Measurements from ENCODE around the gene ATG16L1.
"Not testable (repeated sequence)": the region's sequence is repeated elsewhere in the genome, so short reads cannot be mapped to it uniquely, and the experiment has no call there.

ATG16L1 gene

DNA sequence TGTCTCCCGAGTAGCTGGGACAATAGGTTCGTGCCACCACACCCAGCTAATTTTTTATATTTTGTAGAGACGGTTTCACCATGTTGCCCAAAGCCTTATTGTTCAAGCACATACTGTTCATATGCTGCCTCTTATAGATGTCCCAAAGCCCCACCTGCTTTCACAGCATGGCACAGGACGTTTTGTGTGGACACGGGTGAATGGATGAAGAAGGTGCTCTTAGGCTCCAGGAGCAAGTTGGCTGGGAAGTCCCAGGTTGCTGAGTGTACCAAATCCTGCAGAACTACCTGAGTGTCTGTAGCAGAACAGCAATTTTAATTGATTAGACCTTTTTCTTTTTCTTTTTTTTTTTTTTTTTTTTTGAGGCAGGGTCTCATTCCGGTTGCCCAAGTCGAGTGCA, 45.6 kb downstream of the ATG16L1 start:
- no peak for DNase-seq

DNA sequence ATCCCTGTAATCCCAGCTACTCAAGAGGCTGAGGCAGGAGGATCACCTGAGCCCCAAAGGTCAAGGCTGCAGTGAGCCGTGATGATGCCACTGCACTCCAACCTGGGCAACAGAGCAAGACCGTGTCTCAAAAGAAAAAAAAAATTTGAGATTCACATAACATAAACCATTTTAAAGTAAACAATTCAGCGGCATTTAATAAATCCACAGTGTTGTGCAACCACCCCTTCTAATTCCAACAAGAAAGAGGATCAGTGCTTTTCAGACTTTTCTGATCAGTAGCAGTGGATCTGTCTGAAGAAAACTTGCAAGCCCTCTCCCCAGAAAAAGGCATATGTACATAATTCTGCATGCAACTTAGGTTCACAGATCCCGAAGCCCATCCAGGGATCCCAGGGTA, 48.9 kb downstream of the ATG16L1 start:
- DNase-seq, result no peak

DNA sequence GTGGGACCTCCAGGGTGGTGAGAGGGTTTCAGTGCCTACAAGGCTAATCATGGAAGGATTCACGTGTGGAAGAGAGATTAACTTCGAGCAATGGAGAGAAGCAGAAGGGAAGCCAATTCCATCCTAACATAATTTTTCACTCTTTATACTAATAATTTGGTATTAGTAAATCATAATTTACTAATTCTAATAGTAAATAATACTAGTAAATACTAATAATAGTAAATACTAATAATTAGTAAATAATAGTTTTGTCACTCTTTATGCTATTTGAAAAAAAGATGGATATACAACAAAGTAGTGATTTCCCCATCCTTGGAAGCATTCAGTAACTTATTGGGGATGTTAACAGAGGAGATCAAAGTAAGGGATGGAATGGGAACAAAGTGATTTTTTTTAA, 49.8 kb downstream of the ATG16L1 start:
- DNase-seq, result no peak

DNA sequence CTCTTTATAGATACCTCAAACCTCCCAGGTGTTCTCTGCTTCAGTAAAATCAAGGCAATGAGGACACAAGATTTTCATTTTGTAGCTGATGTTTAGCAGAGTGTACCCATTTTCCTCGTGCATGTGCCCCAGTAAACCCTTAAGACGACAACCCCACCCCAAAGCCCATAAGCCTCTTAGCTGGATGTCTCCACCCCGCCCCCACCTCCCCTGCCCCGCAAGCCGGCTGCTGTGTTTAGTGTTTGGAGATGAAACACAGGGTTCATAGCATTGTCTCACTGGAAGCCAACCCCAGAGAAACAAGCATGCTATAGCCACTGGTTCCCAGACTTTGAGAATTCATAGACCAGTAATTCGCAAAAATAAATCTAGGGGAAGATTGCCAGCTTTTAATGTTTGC, 50.3 kb downstream of the ATG16L1 start:
- DNase-seq, result no peak

DNA sequence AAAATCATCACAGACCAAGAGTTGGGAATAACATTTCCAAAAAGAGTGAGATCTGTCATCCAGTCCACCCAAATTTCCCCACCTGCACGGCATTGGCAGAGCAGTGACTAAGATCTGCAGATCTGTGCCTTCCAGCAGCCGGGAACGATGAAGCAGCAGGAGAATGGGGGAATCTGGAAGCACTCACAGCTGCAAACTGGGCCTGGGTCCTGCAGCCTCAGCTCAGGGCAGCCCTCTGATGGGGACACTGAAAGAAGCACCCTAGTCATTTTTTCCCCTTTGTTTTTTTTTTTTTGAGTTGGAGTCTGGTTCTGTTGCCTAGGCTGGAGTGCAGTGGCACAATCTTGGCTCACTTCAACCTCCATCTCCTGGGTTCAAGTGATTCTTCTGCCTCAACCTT, 51.8 kb downstream of the ATG16L1 start:
- DNase-seq, result no peak

DNA sequence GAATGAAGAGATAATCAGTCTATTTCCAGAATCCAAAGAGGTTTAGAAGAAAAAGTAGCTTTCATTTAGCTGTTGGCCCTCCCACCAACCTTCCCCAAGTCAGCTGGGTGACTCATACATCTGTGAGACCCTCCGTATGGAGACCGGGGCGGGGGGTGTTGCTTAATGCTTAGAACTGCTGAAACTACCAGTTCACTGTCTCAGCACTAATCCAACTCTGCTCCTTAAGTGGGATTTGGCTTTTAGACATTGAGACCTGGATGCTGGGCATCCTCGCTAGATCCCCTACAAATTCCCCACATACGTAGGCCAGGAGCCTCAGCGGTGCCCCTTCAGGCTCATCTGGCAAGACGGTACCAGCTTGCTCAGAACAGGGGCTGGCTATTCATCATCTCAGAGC, 56.1 kb downstream of the ATG16L1 start, which contains the start of gene SAG:
SAG (plus strand) TSS at position 252 of the 400 bp plus-strand sequence. CDS start 1,374 bp downstream, outside the sequence.
- no peak for DNase-seq

DNA sequence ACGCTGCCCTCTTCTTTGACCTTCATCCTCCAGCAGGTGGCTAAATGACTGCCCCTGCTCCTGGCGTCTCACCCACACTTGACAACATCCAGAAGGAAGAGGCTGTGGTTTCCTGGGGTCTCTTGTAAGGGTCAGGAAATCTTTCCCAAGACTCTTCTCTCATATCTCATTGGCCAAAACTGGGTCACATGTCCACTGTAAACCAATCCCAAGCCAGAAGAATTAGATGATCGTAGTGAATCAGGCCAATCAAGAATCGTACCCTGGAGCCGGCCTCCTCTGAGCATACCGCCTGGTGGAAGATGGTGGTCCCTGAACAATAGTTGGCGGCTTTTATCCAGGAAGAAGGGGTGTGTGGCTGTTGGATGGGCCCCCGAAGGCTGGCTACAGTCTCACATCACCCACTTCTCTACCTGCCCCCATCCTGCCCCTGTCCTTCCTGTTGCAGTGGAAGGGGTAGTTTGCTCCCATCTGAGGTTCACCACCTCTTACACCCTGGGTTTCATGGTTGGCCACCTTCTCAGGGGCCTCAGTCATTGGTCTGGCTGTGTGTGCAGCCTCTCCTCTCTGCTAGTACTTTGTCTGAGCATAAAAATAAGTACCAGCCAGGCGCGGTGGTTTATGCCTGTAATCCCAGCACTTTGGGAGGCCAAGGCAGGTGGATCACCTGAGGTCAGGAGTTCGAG, 59.9 kb downstream of the ATG16L1 start:
- no peak for DNase-seq

DNA sequence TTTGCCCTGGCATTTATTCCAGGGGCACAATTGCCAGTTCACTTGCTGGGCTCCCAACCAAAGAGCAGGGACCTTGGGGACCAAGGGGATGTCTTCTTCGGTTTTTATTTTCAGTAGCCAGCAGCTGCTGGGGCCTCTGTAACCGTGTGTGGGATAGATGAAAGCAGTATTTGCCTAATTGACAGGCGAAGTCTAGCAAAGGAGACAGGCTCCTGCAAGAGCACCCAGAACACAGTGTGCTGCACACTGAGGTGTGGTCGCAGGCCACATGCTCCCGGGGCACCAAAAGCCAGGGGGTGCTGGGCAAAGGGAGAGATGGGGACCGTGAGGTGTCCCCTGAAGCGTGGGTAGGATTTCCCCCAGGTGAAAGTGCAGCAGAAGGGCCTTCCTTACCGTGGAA, 61.4 kb downstream of the ATG16L1 start:
- DNase-seq, result no peak

DNA sequence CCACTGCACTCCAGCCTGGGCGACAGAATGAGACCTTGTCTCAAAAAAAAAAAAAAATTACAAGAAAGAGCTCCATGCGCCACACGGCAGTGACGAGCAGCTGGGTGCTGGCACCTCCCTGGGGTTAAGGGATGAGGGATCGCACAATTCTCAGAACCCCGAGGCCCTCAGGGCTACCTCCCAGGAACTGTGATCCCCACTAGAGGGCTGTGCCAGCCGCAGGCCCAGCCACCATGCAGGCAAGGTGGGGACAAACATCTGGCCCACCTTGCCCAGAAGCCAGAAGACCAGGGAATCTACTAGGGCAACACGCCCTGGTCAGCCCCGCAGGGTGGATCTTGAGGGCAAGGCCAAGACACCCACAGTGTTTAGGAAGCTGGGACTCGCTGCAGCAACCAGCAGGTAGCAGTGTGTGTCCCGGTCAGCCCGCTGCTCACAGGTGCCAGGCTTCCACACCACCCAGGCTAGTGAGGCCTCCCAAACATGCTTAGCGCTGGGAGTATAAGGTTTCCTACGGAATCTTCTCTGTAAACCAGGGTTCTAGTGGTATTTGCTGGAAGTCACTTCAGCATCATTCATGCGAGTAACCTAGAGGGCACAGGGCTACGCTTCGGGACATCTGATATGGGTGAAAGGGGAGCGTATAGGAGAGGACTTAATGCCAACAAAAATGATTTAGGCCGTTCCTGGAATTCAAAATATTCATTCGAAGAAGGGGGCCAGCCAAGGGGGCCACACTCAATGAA, 62.9 kb downstream of the ATG16L1 start:
- no peak for DNase-seq

DNA sequence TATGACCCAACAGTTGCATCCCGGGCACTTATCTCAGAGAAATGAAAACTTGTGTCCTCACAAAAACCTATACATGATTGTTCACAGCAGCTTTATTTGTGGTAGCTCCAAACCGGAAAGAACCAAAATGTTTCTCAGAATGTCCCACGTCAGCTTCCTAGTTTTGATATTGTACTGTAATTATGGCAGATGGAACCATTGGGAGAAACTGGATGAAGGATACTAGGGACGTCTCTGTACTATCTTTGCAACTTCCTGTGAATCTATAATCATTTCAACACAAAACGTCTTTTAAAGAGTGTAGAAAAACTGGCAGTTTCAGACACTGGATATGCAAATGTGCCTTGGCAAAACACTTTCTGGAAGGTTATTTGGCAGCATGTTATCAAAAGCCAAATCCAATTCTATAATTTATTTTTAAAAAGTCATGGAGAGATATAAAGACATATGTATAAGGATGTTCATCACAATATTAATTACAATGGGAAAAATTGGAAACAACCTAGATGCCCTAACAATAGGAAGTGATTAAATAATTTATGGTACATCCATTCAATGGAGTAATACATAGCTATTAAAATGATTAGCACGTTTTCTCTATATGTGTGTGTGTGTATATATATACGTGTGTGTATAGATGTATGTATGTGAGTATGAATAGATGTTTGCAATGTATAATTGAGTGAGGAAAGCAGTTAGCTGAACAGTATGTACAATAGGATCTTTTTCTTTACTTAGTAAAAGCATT, 65.9 kb downstream of the ATG16L1 start:
- no peak for DNase-seq

DNA sequence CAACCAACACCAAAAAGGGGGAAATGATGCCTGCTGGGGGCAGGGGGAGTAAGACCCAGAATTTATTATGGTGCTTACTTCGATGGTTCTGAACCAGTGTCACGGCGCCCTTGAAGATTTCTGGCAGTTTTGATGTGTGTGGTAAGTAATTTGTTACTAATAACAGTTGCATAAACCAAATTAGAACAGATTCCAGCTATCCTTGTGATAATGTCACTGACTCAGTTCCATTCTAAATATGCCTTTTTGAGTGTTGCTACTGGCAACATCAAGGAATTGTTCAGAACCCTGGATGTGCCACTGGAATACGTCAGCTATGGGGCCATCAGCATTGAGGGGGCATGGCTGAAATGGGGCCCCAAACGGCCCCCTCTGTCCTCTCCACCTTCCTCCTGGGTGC, 67.8 kb downstream of the ATG16L1 start:
- DNase-seq, result no peak

DNA sequence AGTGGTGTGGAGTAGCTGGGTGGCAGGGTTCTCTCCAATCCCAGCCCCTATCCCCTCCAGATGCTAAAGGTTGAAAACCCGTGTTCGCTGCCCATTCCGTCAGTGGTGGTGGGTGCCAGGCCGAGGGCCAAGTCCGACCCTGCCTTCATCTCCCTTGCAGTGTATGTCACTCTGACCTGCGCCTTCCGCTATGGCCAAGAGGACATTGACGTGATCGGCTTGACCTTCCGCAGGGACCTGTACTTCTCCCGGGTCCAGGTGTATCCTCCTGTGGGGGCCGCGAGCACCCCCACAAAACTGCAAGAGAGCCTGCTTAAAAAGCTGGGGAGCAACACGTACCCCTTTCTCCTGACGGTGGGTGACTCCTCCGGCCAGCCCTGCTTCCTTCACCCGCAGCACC, 69.0 kb downstream of the ATG16L1 start:
- DNase-seq, result no peak

DNA sequence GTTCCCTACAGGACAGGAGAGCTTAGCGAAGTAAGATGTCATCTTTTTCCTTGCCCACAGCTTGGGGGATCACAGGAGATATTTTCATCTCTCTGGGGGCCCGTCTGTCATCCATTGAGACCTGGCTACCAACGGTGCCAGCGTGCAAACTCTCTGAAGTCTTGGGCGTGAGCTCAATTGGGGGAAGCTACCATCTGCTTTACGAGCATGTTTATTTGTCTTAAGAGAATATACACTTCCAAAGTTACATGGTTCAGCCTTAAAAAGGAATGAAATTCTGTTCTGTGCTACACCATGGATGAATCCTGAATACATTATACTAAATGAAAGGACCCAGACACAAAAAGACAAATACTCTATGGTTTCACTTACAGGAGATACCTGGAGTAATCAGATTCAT, 69.7 kb downstream of the ATG16L1 start:
- DNase-seq, result no peak

DNA sequence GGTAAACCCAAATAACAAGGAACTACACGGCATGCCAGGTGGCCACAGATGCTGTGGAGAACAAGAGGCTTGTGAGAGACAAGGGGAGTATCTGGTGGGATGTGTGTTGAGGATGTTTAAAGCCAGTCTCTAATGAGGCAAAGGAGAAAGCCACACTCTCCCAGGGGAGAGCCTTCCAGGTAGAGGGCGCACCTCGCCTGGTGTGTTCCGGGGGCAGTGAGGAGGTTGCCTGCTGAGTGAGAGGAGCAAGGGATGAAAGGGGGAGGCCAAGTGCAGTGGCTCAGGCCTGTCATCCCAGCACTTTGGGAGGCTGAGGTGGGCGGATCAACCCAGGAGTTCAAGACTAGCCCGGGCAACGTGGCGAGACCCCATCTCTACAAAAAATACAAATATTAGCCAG, 72.4 kb downstream of the ATG16L1 start:
- DNase-seq, result no peak

DNA sequence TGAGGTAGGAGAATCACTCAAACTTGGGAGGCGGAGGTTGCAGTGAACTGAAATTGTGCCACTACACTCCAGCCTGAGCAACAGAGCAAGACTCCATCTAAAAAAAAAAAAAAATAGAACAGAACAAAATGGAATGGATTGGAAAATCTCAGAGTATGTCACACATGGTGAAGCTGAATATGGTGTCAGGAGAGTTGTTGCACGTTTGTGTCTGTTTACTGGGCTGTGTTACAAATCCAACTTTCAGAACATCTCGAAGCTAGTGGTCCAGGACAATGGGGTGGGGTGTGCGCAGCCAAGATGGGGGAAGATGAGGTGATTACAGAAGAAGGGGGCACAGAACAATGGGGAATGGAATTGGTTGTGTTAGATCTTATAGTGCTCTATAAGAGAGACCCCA, 73.8 kb downstream of the ATG16L1 start:
- DNase-seq, result no peak

DNA sequence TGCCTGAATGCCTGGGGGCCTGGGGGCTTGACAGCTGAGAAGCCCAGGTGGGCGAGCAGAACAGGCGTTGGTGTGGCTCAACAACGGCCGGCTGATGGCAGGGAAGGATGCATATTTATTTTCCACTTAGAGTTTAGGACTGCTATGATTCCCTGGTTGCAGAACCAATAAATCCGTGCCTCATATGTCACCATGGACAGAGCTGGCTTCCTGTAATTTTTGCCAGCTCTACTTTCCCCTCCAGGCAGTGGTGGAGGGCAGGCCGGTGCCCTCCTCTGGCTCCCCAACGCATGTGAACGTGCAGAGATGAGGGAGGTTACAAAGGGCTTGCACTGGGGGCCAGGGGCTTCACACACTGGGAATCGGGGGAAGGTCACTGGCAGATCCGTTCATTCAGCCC, 74.3 kb downstream of the ATG16L1 start:
- DNase-seq, result no peak

DNA sequence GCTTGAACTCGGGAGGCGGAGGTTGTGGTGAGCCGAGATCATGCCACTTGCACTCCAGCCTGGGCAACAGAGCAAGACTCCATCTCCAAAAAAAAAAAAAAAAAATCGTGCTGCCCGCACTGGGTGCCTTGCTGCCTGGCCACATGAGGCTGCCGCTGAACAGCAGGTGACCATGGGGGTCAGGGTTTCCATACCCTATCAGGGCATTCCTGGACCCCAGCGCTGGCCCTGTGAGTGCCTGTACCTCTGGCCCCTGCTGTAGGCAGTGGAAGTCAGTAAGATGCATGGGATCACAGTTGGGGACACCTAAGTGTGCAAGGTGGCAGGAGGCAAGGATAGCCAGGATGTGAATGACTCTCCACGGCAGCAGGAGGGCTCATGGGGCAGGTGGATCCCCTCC, 75.0 kb downstream of the ATG16L1 start:
- DNase-seq, result no peak

DNA sequence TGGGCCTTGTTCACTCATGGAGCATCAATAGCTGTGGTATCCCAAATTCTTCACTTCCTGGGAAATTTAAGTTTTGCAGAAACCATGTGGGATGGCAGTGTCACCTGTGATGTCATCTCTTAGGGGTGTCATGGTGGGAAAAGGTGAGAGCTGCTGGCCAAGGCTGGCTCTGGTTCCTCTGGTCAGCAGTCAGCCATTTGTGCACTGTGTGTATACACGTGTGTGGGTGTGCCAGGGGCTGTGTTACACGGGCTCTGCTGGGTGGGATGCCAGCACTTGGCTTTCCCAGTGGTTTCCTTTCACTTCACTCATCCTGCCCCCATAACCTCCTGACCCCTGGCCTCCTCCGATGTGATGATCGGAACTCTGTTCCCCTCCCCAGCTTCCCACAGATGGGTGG, 77.4 kb downstream of the ATG16L1 start:
- DNase-seq, result no peak

DNA sequence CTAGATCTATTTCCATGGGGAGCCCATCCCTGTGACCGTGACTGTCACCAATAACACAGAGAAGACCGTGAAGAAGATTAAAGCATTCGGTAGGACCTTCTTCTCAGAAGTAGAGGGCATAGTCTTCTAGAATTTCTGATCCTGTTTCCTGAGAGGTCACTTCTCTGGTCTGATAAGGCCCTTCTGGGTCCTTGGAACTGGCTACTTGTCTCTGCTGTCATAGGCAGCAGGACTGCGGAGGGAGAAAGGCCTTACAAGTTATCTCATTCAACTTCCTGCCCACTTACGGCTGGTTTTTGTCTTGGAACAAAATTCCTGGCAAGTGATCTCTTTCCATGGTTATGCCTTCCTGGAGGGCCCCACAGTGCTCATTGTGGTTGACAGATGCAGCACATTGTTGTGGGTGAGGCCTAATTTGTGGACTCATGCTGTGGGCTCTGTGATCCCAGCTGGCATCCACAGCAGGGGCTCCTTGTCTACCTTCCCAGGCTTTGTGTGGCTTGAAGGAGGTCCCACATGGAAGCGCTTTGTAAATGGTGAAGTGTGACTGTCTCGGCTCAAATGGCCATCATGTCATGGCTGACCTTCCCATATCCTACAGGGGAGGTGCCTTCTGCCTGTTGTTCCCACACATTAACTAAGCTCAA, 78.1 kb downstream of the ATG16L1 start:
- peak; percentile 57 for DNase-seq

DNA sequence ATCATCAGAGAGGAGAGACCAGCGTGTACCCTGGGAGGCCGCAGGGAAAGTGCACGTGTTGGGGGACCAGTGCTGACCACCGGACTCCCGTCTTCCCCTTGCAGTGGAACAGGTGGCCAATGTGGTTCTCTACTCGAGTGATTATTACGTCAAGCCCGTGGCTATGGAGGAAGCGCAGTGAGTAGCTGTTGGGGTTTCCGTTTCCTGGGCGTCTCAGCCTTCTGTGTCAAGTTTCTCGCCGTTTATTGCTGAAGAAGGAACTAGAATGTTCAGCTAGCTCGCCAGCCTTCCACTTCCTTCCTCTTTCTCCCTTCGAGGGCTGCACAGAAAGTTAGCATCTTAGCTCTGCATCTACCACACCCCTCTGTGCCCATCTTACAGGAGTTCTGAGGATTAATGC, 80.1 kb downstream of the ATG16L1 start:
- DNase-seq, result no peak

DNA sequence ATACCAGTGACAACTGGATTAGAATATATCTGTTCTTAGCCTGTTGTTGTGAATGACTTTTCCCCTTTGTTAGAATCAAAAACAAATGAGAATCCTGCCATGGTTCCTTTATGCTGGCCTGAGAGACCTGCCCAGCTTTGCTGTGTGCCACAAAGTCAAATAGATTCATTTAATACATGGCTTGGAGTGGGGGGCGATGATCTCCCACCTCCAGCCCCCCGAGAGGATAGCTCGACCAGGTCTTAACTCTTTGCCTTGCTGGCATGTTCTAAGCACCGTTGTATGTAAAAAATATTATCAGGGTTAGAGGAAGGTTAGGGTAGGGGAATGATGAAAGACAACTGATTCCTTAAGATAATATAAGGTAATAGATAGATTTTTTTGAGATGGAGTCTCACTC, 80.7 kb downstream of the ATG16L1 start:
- DNase-seq, result no peak

DNA sequence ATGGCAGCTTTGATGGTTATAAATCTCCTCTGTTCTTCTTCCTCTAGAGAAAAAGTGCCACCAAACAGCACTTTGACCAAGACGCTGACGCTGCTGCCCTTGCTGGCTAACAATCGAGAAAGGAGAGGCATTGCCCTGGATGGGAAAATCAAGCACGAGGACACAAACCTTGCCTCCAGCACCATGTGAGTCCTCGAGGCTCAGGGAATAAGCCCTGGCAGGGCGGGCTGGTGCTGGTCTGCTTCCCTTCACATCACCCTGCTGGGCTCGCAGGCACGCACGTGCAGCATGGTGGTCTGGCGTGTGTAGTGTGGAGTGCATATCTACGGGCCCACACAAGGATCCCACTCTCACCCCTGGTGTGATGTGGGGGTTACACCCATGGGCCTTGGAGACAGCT, 83.4 kb downstream of the ATG16L1 start:
- no peak for DNase-seq

DNA sequence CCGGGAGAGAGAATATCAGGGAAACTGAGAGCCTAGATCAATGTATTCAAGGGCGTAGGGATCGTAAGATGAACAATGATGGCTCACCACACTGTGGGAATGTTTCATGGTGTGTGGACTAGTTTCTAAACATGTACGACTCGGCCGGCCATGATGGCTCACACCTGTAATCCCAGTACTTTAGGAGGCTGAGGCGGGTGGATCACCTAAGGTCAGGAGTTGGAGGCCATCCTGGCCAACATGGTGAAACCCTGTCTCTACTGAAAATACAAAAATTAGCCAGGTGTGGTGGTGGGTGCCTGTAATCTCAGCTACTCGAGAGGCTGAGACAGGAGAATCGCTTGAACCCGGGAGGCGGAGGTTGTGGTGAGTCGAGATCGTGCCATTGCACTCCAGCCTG, 84.6 kb downstream of the ATG16L1 start:
- not testable (repeated sequence) for DNase-seq

DNA sequence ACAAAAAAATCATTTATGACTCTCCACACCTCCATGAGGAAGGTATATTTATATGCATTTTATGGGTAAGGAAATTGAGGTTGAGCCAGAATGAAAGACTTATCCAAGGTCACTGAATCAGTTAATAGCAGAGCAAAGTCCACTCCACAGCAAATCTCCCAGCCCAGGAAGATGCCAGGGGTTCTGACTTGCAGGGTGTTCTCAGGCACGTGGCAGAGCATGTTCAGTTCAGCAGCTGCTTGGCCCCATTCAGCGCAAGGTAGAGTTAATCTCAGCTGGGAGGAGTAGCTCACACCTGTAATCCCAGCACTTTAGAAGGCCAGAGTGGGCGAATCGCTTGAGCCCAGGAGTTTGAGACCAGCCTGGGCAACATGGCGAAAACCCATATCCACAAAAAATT, 85.1 kb downstream of the ATG16L1 start:
- DNase-seq, result no peak

All from NCI-H1092 treated with DMSO at 0.1 percent for 48 hours (cell line).